ENCODE data around the gene KSR2.

- no peak for TF ChIP-seq POLR2A (IDR thresholded peaks at IDR 0.05; ENCODE audit: low read depth, low read length)
- TF ChIP-seq TAF1 (IDR thresholded peaks at IDR 0.05; ENCODE audit: borderline replicate concordance, low read depth, low read length), result no peak
These were observed 481.7 kb downstream of the KSR2 start for GRCh38 chr12:117486840-117487659.

All from GM12892 (cell line).